Peyer's patch (tissue), 4 donors: ENCODE results near the gene ZHX3. TPM values are rescaled to one million over a fixed set of nuclear protein-coding genes. Genes with fewer than 3 reads are reported as not detected.

Experiments
- DNase-seq, 3 donors: peaks; one replicate each; pipeline ENCODE4 v3.0.0-alpha.2; 2017 to 2019
- H3K27ac ChIP-seq, 4 donors: fragments of 200-600 bp; sonication (generic); one replicate each; pipeline ENCODE4 v1.5.1; 2016 to 2019
- H3K27me3 ChIP-seq, 2 donors: fragments of 200-600 bp; sonication (generic); one replicate each; pipeline ENCODE4 v1.5.1; 2019
- H3K36me3 ChIP-seq, 3 donors: fragments of 200-600 bp; sonication (generic); one replicate each; pipeline ENCODE4 v1.5.1; 2016 to 2019
- H3K4me1 ChIP-seq, 4 donors: fragments of 200-600 bp; sonication (generic); one replicate each; pipeline ENCODE4 v1.5.1; 2016 to 2019
- H3K4me3 ChIP-seq, 4 donors: fragments of 200-600 bp; sonication (generic); 1 replicate in 3 of 4; 2 replicates in 1 of 4; pipeline ENCODE4 v1.5.1; 2016 to 2019; ENCODE audit warnings: mild to moderate bottlenecking in 1 of 4
- H3K9me3 ChIP-seq, 4 donors: fragments of 200-600 bp; sonication (generic); one replicate each; pipeline ENCODE4 v1.5.1; 2016 to 2019; ENCODE audit warnings: mild to moderate bottlenecking in 1 of 4
- POLR2A ChIP-seq, 2 donors: fragments of 450-650 bp; IDR thresholded peaks; one replicate each; pipeline ENCODE4 v1.5.1; 2017; ENCODE audit warnings: antibody characterized with exemption in 2 of 2, mild to moderate bottlenecking in 2 of 2, moderate library complexity in 2 of 2
- total RNA-seq, 4 donors: library from RNA; depleted of rRNA; stranded (reverse); fragments of >200 nt; gene quantifications; one replicate each; pipeline ENCODE4 v1.1.0, GENCODE V29; 2016
- TF ChIP-seq, protein P1 (sequence below), 6 experiments: fragments of 450-650 bp in 4 of 6; fragments of 200-600 bp in 2 of 6; sonication (generic) in 1 of 6; IDR thresholded peaks; one replicate each; pipeline ENCODE4 v1.5.1; 2017 to 2019; ENCODE audit warnings: antibody characterized with exemption in 6 of 6, mild to moderate bottlenecking in 3 of 6, moderate library complexity in 1 of 6

ZHX3 gene
- total RNA-seq, 4 donors from 2014 or later: 33.8 to 53.0 (median 39.5) TPM

DNA sequence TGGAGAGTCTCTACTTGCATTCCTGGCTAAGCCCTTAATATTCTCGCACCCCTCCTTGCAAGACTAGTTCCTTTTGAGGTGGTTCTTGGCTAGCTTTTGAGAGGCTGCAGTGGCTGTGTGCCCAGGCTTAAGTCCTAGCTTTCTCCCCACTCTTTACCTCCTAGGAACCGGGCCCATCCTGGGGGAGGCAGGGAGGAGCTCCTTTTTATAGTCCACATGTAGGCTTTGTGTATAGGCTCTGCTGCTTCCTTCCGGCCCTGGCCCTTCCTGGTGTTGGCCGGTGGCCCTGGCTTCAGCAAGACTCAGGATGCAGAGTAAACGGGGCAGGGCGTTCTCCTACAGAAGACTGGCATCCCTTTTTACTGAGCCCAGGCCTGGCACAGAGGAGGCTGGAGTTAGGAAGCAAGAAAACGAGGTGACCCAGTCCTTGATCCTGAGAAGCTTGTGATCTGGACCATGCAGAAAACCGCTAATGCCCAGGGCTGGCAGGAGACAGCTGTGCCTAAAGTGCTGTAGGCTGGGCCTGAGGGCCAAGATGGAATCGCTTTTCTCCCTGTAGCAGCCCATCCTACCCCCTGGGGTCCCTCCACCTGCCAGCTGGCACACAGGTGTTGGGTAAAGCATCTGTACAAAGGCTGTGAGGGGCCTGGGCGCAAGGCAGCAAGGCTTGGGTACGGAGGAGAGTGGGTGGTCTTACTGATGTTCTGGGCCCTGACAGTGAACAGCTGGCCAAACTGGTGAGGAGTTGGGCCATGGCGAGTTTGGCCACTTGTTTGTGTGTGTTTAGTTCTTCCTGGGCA is 171.5 kb downstream of the ZHX3 start:
- H3K27ac ChIP-seq: peak overlapping the region in 3 of 4 donors; percentile 0 to 89 (median 23)
- H3K4me1 ChIP-seq: peaks cover 6 to 79% (median 20%) of the 10 kb centered on the region in 4 donors
- no peak overlapping the region for H3K4me3 ChIP-seq
- H3K36me3 ChIP-seq: no peaks in the 10 kb centered on the region
- DNase-seq: no peak
- no peaks in the 10 kb centered on the region for H3K27me3 ChIP-seq
- TF ChIP-seq POLR2A (IDR thresholded peaks at IDR 0.05): no peak
- TF ChIP-seq, protein P1, sequence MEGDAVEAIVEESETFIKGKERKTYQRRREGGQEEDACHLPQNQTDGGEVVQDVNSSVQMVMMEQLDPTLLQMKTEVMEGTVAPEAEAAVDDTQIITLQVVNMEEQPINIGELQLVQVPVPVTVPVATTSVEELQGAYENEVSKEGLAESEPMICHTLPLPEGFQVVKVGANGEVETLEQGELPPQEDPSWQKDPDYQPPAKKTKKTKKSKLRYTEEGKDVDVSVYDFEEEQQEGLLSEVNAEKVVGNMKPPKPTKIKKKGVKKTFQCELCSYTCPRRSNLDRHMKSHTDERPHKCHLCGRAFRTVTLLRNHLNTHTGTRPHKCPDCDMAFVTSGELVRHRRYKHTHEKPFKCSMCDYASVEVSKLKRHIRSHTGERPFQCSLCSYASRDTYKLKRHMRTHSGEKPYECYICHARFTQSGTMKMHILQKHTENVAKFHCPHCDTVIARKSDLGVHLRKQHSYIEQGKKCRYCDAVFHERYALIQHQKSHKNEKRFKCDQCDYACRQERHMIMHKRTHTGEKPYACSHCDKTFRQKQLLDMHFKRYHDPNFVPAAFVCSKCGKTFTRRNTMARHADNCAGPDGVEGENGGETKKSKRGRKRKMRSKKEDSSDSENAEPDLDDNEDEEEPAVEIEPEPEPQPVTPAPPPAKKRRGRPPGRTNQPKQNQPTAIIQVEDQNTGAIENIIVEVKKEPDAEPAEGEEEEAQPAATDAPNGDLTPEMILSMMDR (IDR thresholded peaks at IDR 0.05): no peak
- no peaks in the 10 kb centered on the region for H3K9me3 ChIP-seq

DNA sequence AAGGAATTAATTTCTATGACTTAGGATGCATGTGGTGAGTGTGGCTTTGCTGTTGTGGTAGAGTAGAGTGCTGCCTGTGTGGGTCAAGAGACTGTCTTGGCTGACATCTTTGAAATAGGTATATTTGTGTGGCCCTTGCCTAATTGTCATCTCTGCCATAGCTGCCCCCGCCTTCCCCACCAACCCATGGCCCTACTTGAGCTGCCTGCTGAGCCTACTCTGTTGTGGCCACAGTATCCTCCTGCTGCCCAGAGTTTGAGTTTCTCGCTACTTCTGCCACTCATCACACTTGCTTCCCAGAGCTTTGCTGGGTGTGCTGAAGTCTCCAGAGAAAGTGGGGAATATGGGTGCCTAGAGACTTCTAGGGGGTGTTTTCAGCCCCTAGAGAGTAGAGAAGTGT is 172.2 kb downstream of the ZHX3 start:
- Histone ChIP-seq H3K36me3 (no peaks in the 10 kb centered on the region), H3K4me3 (no peak overlapping the region), H3K27me3 (no peaks in the 10 kb centered on the region), H3K27ac (peak overlapping the region in 1 of 4 donors; percentile 10), H3K9me3 (no peaks in the 10 kb centered on the region), H3K4me1 (peaks cover 6 to 81% (median 23%) of the 10 kb centered on the region in 4 donors)
- DNase-seq: no peak
- TF ChIP-seq, protein P1 (IDR thresholded peaks at IDR 0.05): no peak
- no peak for TF ChIP-seq POLR2A (IDR thresholded peaks at IDR 0.05)

DNA sequence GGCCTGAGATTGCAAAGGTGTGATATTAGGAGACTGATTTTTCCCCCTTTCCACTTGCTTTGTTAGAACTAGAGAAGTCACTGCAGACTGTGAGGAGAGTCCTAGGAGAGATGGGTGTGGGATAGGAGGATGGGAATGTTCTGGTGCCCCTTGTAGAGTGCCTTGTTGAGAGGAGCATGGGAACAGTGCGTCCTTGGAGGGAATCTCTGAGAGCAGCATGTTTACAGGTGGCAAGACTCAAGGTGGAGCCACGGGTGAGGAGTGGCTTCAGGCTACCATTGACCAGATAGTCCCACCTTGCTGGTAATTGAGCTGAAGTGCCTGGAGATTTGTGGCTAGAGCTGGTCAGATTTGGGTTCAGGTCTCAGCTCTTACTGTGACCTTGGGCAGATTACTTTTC is 174.2 kb downstream of the ZHX3 start:
- H3K4me3 ChIP-seq: no peak overlapping the region
- TF ChIP-seq, protein P1 (IDR thresholded peaks at IDR 0.05): no peak
- TF ChIP-seq POLR2A (IDR thresholded peaks at IDR 0.05): no peak
- no peaks in the 10 kb centered on the region for H3K27me3 ChIP-seq
- no peak for DNase-seq
- H3K36me3 ChIP-seq: no peaks in the 10 kb centered on the region
- peaks cover 3 to 79% (median 23%) of the 10 kb centered on the region in 4 donors for H3K4me1 ChIP-seq
- no peaks in the 10 kb centered on the region for H3K9me3 ChIP-seq
- H3K27ac ChIP-seq: peak overlapping the region in 1 of 4 donors; percentile 98

DNA sequence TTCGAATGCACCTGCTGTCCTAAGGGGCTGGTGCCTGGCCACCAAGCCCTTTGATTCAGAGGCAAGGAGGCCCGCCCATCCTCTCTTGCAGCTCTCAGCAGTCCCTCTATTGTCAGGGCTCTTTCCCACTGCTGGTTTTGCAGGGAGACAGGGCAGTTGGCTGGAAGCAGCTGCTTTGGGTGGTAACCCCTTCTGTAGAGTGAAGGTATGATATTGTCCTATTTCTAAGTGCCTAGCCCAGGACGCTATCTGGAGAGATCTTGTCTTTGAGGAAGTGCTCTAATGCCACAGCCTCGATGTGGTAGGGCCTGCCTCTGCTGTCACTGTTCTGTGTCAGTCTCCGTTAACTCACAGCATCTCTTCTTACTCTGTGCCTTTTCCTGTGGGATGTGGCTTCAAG is 174.6 kb downstream of the ZHX3 start:
- DNase-seq: peak; percentile 36 to 72 (median 46)
- no peaks in the 10 kb centered on the region for H3K27me3 ChIP-seq
- H3K27ac ChIP-seq: peak overlapping the region in 2 of 4 donors; percentile 95 to 98
- peaks cover under 1 to 75% (median 23%) of the 10 kb centered on the region in 4 donors for H3K4me1 ChIP-seq
- no peaks in the 10 kb centered on the region for H3K36me3 ChIP-seq
- no peak overlapping the region for H3K4me3 ChIP-seq
- H3K9me3 ChIP-seq: no peaks in the 10 kb centered on the region
- TF ChIP-seq, protein P1 (IDR thresholded peaks at IDR 0.05): no peak

DNA sequence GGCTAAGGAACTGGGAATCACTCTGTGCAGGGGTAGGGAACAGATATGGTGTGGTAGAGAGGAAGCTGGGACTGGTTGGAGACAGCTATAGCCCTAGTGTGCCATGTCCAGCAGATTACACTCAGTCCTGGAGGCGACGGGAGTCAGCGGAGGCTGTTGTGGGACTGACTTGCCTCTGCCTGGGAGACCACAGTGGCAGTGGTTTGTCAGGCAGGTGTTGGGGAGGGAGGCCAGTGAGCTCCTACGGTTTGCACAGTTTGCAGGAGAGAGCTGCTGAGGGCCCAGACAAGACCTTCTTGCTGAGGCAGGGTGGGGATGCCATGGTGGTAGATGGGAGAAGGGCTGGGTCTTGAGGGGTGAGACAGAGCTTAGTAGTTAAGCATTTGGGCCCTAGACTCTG is 175.3 kb downstream of the ZHX3 start:
- TF ChIP-seq, protein P1 (IDR thresholded peaks at IDR 0.05): no peak
- peak in 1 of 3 donors; percentile 48 for DNase-seq
- H3K27ac ChIP-seq: peak overlapping the region; percentile 9 to 98 (median 78)
- no peaks in the 10 kb centered on the region for H3K9me3 ChIP-seq
- H3K4me1 ChIP-seq: peaks cover 0 to 69% (median 21%) of the 10 kb centered on the region in 4 donors
- peak overlapping the region in 1 of 4 donors; percentile 0 for H3K4me3 ChIP-seq
- no peaks in the 10 kb centered on the region for H3K27me3 ChIP-seq
- H3K36me3 ChIP-seq: no peaks in the 10 kb centered on the region
